PFSK-1 (cell line): ENCODE data around the gene NEUROD6.

Experiments
- FOXP2 ChIP-seq: optimal IDR thresholded peaks from 2 replicates; pipeline ENCODE3; 2011; ENCODE audit warnings: borderline replicate concordance, control low read depth, inconsistent platforms; ENCODE audit not compliant: insufficient read depth; ENCODE audit errors: extremely low read length, extremely low read depth
- POLR2AphosphoS5 ChIP-seq: IDR thresholded peaks from 2 replicates; pipeline ENCODE4 v1.6.1; 2012; ENCODE audit warnings: low read depth, mild to moderate bottlenecking, control low read depth, low read length, moderate library complexity
- SIN3A ChIP-seq: IDR thresholded peaks from 2 replicates; pipeline ENCODE4 v1.6.1; 2012; ENCODE audit warnings: mild to moderate bottlenecking, low read length, moderate library complexity, borderline replicate concordance; ENCODE audit not compliant: insufficient read depth
- TAF1 ChIP-seq: IDR thresholded peaks from 2 replicates; pipeline ENCODE4 v1.6.1; 2012; ENCODE audit warnings: low read length, control low read depth, borderline replicate concordance; ENCODE audit not compliant: insufficient read depth
- TF ChIP-seq, protein P1 (sequence below), 2 experiments: IDR thresholded peaks; 2 replicates each; pipeline versions ENCODE4 v1.6.1 to v1.8.0; 2011 to 2012; ENCODE audit warnings: low read depth in 2 of 2, low read length in 2 of 2, control low read depth in 1 of 2, inconsistent platforms in 1 of 2, mild to moderate bottlenecking in 1 of 2, moderate library complexity in 1 of 2; ENCODE audit not compliant: insufficient read depth in 1 of 2

The NEUROD6 gene

DNA sequence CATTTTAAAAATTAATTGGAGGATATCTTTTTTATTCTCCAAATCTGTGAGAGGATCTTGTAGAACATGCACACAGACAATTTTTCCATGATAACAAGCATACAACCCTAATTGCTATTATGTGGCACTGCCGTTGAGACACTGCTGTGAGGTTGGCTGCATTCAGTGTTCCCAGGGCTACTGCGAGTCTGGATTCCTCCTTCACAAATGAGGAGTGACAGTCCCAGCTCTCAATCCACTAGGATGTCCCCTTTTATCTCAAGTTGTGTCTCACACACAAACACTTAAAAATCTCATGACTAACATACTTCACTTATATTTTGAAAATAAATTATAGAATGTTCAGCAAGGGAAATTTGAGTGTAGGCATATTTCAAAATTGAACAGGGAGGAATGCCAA, 14.1 kb downstream of the NEUROD6 start:
- TF ChIP-seq FOXP2: no peak
- TF ChIP-seq, protein P1, sequence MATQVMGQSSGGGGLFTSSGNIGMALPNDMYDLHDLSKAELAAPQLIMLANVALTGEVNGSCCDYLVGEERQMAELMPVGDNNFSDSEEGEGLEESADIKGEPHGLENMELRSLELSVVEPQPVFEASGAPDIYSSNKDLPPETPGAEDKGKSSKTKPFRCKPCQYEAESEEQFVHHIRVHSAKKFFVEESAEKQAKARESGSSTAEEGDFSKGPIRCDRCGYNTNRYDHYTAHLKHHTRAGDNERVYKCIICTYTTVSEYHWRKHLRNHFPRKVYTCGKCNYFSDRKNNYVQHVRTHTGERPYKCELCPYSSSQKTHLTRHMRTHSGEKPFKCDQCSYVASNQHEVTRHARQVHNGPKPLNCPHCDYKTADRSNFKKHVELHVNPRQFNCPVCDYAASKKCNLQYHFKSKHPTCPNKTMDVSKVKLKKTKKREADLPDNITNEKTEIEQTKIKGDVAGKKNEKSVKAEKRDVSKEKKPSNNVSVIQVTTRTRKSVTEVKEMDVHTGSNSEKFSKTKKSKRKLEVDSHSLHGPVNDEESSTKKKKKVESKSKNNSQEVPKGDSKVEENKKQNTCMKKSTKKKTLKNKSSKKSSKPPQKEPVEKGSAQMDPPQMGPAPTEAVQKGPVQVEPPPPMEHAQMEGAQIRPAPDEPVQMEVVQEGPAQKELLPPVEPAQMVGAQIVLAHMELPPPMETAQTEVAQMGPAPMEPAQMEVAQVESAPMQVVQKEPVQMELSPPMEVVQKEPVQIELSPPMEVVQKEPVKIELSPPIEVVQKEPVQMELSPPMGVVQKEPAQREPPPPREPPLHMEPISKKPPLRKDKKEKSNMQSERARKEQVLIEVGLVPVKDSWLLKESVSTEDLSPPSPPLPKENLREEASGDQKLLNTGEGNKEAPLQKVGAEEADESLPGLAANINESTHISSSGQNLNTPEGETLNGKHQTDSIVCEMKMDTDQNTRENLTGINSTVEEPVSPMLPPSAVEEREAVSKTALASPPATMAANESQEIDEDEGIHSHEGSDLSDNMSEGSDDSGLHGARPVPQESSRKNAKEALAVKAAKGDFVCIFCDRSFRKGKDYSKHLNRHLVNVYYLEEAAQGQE (IDR thresholded peaks at IDR 0.05; ENCODE audit: insufficient read depth in 1 of 2, low read depth in 2 of 2, low read length in 2 of 2): no peak
- TF ChIP-seq SIN3A: no peak
- TF ChIP-seq POLR2AphosphoS5: no peak
- no peak for TF ChIP-seq TAF1

GRCh38 chr7:31323101-31323500, 17.4 kb downstream of the NEUROD6 start:
- TF ChIP-seq FOXP2 (no peak), SIN3A (no peak), TAF1 (no peak)

DNA sequence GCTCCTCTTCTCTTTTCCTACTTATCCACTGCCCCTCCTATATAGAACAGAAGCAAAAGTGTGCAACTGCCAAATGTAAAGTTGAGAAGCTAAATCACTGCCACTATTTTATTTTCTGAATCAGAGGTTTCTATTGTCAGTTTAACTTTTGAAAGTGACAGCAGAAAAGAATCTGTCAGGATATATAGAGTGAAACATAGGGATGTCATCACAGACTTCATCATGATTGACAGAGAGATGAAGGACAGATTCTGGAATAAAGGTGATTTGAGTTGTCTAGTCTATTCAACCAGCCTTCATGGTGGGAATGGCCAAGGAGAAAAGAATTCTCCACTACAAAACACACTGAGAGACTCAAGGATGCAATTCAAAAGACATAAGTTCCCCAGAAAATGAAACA, 19.9 kb downstream of the NEUROD6 start:
- TF ChIP-seq SIN3A: no peak

DNA sequence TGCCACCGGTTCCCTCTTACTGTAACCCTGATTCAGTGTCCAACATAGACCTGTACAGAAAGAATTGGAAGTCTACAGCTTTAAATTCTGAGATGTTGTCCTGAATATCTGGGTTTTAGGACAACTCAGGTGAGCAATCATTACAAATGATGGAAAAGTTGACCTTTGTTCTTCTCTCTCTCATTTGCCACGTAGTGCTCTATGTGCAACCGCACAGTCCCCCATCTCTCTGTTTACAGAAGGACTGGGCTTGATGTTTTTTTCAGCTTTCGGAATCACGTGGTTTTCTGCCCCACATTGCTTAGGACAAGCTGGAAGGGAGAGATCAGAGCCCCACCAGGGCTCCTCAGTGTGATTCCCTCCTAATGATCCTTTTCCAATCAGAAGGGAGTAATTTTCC, 22.2 kb downstream of the NEUROD6 start:
- no peak for TF ChIP-seq FOXP2
- TF ChIP-seq POLR2AphosphoS5: no peak
- no peak for TF ChIP-seq TAF1
- TF ChIP-seq, protein P1 (IDR thresholded peaks at IDR 0.05; ENCODE audit: insufficient read depth in 1 of 2, low read depth in 2 of 2, low read length in 2 of 2): no peak
- TF ChIP-seq SIN3A: no peak

- TF ChIP-seq, protein P1 (IDR thresholded peaks at IDR 0.05; ENCODE audit: insufficient read depth in 1 of 2, low read depth in 2 of 2, low read length in 2 of 2): no peak
- TF ChIP-seq FOXP2 (no peak), SIN3A (no peak), TAF1 (no peak), POLR2AphosphoS5 (no peak)
Observed at GRCh38 chr7:31316876-31317275, 23.6 kb downstream of the NEUROD6 start.

- TF ChIP-seq POLR2AphosphoS5 (no peak), SIN3A (no peak), FOXP2 (no peak), TAF1 (no peak)
Observed at GRCh38 chr7:31315758-31316157, 24.8 kb downstream of the NEUROD6 start.

- TF ChIP-seq TAF1: no peak
- TF ChIP-seq SIN3A: no peak
- TF ChIP-seq POLR2AphosphoS5: no peak
- TF ChIP-seq, protein P1 (IDR thresholded peaks at IDR 0.05; ENCODE audit: insufficient read depth in 1 of 2, low read depth in 2 of 2, low read length in 2 of 2): no peak
- no peak for TF ChIP-seq FOXP2
Observed at GRCh38 chr7:31314781-31315180, 25.7 kb downstream of the NEUROD6 start.
